Fibroblast of villous mesenchyme (primary cell): ENCODE data around the gene SNRPD2. TPM values are rescaled to one million over a fixed set of nuclear protein-coding genes. Genes with fewer than 3 reads are reported as not detected.
"Not testable (repeated sequence)": the region's sequence is repeated elsewhere in the genome, so short reads cannot be mapped to it uniquely, and the experiment has no call there.

Experiments
- DNase-seq: peaks from one replicate; pipeline ENCODE4 v3.0.0-alpha.2; 2010; ENCODE audit warnings: low read depth
- H3K4me3 ChIP-seq: 2 replicates; pipeline ENCODE4 v1.5.1; 2011; ENCODE audit warnings: low read depth, mild to moderate bottlenecking, low read length
- CTCF ChIP-seq: IDR thresholded peaks from 2 replicates; pipeline ENCODE4 v1.5.1; 2012; ENCODE audit warnings: low read depth, mild to moderate bottlenecking, low read length; ENCODE audit not compliant: insufficient read depth
- total RNA-seq: library from RNA; depleted of rRNA; stranded (reverse); fragments of >200 nt; gene quantifications from 2 replicates; pipeline ENCODE4 v1.2.3, GENCODE V29; 2012

The SNRPD2 gene
- total RNA-seq: 191 and 217 TPM in 2 replicates

GRCh38 chr19:45691516-45692186, at the start of gene SNRPD2:
Gene SNRPD2, minus strand, starts transcription at chr19:45691953. Its CDS starts 65 bp downstream, at chr19:45691888.
- TF ChIP-seq CTCF: no peak
- H3K4me3 ChIP-seq: peak within 1 kb of the TSS; percentile 93
- DNase-seq: peak; percentile 97

- no peak overlapping the region for H3K4me3 ChIP-seq
- DNase-seq: no peak
- TF ChIP-seq CTCF: no peak
These were observed 48.0 kb upstream of the SNRPD2 start for GRCh38 chr19:45739498-45740439.

GRCh38 chr19:45733160-45733810, 41.5 kb upstream of the SNRPD2 start, which contains the start of gene MEIOSIN:
Gene MEIOSIN, plus strand, starts transcription at chr19:45733439. Its CDS starts 1,938 bp downstream, at chr19:45735377.
- no peak within 1 kb of the TSS for H3K4me3 ChIP-seq
- no peak for DNase-seq

GRCh38 chr19:45730368-45731288, 38.9 kb upstream of the SNRPD2 start, which contains the start of gene FBXO46:
Gene FBXO46, minus strand, starts transcription at chr19:45730896. Its CDS starts 17,401 bp downstream, at chr19:45713495.
- peak; percentile 99 for DNase-seq
- H3K4me3 ChIP-seq: peak within 1 kb of the TSS; percentile 99
- TF ChIP-seq CTCF: peak; percentile 10

More at GRCh38 chr19:45733160-45733810, 41.5 kb upstream of the SNRPD2 start, which contains the start of gene MEIOSIN:
- no peak for TF ChIP-seq CTCF

- H3K4me3 ChIP-seq: peak overlapping the region; percentile 99
- no peak for TF ChIP-seq CTCF
- DNase-seq: no peak
These were observed 38.1 kb upstream of the SNRPD2 start for GRCh38 chr19:45729800-45730290.

GRCh38 chr19:45728683-45729082, 36.9 kb upstream of the SNRPD2 start:
- DNase-seq, H3K4me3 ChIP-seq: not testable (repeated sequence)

GRCh38 chr19:45720065-45720464, 28.3 kb upstream of the SNRPD2 start:
- H3K4me3 ChIP-seq, DNase-seq: not testable (repeated sequence)
